NT2/D1 (cell line): Measurements from ENCODE around the gene LCOR.

Experiments
- DNase-seq: peaks from one replicate; pipeline ENCODE4 v3.0.0-alpha.2; 2011; ENCODE audit warnings: low read depth, low spot score
- H3K27me3 ChIP-seq: 2 replicates; pipeline ENCODE4 v1.6.0; 2011; ENCODE audit warnings: mild to moderate bottlenecking; ENCODE audit not compliant: insufficient read length, insufficient read depth
- H3K36me3 ChIP-seq: 2 replicates; pipeline ENCODE4 v1.6.1; 2011; ENCODE audit warnings: mild to moderate bottlenecking, low read length, mixed read lengths; ENCODE audit not compliant: insufficient read depth, insufficient read length
- H3K4me1 ChIP-seq: 2 replicates; pipeline ENCODE4 v1.5.1; 2011; ENCODE audit not compliant: insufficient read depth, insufficient read length
- H3K4me3 ChIP-seq: 2 replicates; pipeline ENCODE4 v1.5.1; 2011; ENCODE audit warnings: low read depth; ENCODE audit not compliant: insufficient read length
- H3K9ac ChIP-seq: 2 replicates; pipeline ENCODE4 v1.6.0; 2011; ENCODE audit warnings: low read depth; ENCODE audit not compliant: insufficient read length
- H3K9me3 ChIP-seq: 2 replicates; pipeline ENCODE4 v1.5.1; 2011; ENCODE audit warnings: mild to moderate bottlenecking, low read length; ENCODE audit not compliant: insufficient read depth
- SUZ12 ChIP-seq: IDR thresholded peaks from 2 replicates; pipeline ENCODE4 v1.6.1; 2011; ENCODE audit not compliant: insufficient read length, insufficient read depth; ENCODE audit errors: extremely low read depth
- YY1 ChIP-seq: IDR thresholded peaks from 2 replicates; pipeline ENCODE4 v1.6.1; 2011; ENCODE audit not compliant: insufficient read length, insufficient read depth
- ZNF274 ChIP-seq: IDR thresholded peaks from 2 replicates; pipeline ENCODE4 v1.6.1; 2011; ENCODE audit warnings: mild to moderate bottlenecking, low read depth, low read length

LCOR gene

GRCh38 chr10:96873086-96873485 lies 41.0 kb downstream of the LCOR start:
- no peak overlapping the region for H3K4me3 ChIP-seq
- DNase-seq = no peak
- H3K27me3 ChIP-seq = no peaks in the 10 kb centered on the region
- TF ChIP-seq ZNF274 (no peak), SUZ12 (no peak), YY1 (no peak)
- no peaks in the 10 kb centered on the region for H3K36me3 ChIP-seq
- no peak overlapping the region for H3K9ac ChIP-seq
- H3K9me3 ChIP-seq = no peaks in the 10 kb centered on the region
- H3K4me1 ChIP-seq = no peaks in the 10 kb centered on the region

- DNase-seq = no peak
- Histone ChIP-seq H3K4me1 (no peaks in the 10 kb centered on the region), H3K36me3 (no peaks in the 10 kb centered on the region), H3K4me3 (no peak overlapping the region), H3K9ac (no peak overlapping the region), H3K27me3 (no peaks in the 10 kb centered on the region), H3K9me3 (no peaks in the 10 kb centered on the region)
- no peak for TF ChIP-seq SUZ12
- no peak for TF ChIP-seq YY1
- no peak for TF ChIP-seq ZNF274
These were observed 41.8 kb downstream of the LCOR start for GRCh38 chr10:96873756-96874467.

GRCh38 chr10:96878057-96878456 lies 46.0 kb downstream of the LCOR start:
- Histone ChIP-seq H3K36me3 (no peaks in the 10 kb centered on the region), H3K27me3 (no peaks in the 10 kb centered on the region), H3K9ac (no peak overlapping the region), H3K9me3 (no peaks in the 10 kb centered on the region), H3K4me3 (no peak overlapping the region), H3K4me1 (no peaks in the 10 kb centered on the region)
- DNase-seq = no peak
- TF ChIP-seq SUZ12 (no peak), ZNF274 (no peak), YY1 (no peak)

- no peaks in the 10 kb centered on the region for H3K36me3 ChIP-seq
- no peaks in the 10 kb centered on the region for H3K4me1 ChIP-seq
- H3K4me3 ChIP-seq = no peak overlapping the region
- no peak overlapping the region for H3K9ac ChIP-seq
- no peaks in the 10 kb centered on the region for H3K9me3 ChIP-seq
- DNase-seq = no peak
- no peaks in the 10 kb centered on the region for H3K27me3 ChIP-seq
- TF ChIP-seq SUZ12 (no peak), YY1 (no peak), ZNF274 (no peak)
These were observed 48.5 kb downstream of the LCOR start for GRCh38 chr10:96880575-96880974.

- no peak for TF ChIP-seq ZNF274
- no peak for TF ChIP-seq SUZ12
- H3K36me3 ChIP-seq = peaks cover 10% of the 10 kb centered on the region
- H3K4me1 ChIP-seq = no peaks in the 10 kb centered on the region
- no peaks in the 10 kb centered on the region for H3K9me3 ChIP-seq
- no peaks in the 10 kb centered on the region for H3K27me3 ChIP-seq
- H3K9ac ChIP-seq = no peak overlapping the region
- H3K4me3 ChIP-seq = no peak overlapping the region
- no peak for DNase-seq
These were observed 57.5 kb downstream of the LCOR start for GRCh38 chr10:96889415-96890171.

GRCh38 chr10:96890172-96890513 lies 58.0 kb downstream of the LCOR start:
- no peak for DNase-seq
- Histone ChIP-seq H3K36me3 (peaks cover 10% of the 10 kb centered on the region), H3K4me3 (no peak overlapping the region), H3K9me3 (no peaks in the 10 kb centered on the region), H3K4me1 (no peaks in the 10 kb centered on the region), H3K9ac (no peak overlapping the region), H3K27me3 (no peaks in the 10 kb centered on the region)
- no peak for TF ChIP-seq ZNF274
- TF ChIP-seq YY1 = no peak
- no peak for TF ChIP-seq SUZ12

GRCh38 chr10:96890580-96890979 lies 58.5 kb downstream of the LCOR start:
- H3K36me3 ChIP-seq = peaks cover 10% of the 10 kb centered on the region
- H3K9ac ChIP-seq = no peak overlapping the region
- H3K27me3 ChIP-seq = no peaks in the 10 kb centered on the region
- no peaks in the 10 kb centered on the region for H3K9me3 ChIP-seq
- DNase-seq = no peak
- no peak for TF ChIP-seq SUZ12
- no peak for TF ChIP-seq YY1
- no peak for TF ChIP-seq ZNF274
- no peak overlapping the region for H3K4me3 ChIP-seq
- H3K4me1 ChIP-seq = no peaks in the 10 kb centered on the region
